H1 (cell line): ENCODE data around the gene CCNL2. TPM values are rescaled to one million over a fixed set of nuclear protein-coding genes. Genes with fewer than 3 reads are reported as not detected.

Source experiments
- EZH2 ChIP-seq: fragments of 200-600 bp; sonication (generic); IDR thresholded peaks from 2 replicates; pipeline ENCODE4 v1.7.1; 2012; ENCODE audit warnings: low read depth, mild to moderate bottlenecking, moderate library complexity, low read length, inconsistent platforms; ENCODE audit not compliant: severe bottlenecking
- KDM1A ChIP-seq: fragments of 200-600, 300-600 bp; sonication (generic); IDR thresholded peaks from 2 replicates; pipeline ENCODE4 v1.7.1; 2016; ENCODE audit warnings: mild to moderate bottlenecking, low read length, borderline replicate concordance
- MAX ChIP-seq: IDR thresholded peaks from 2 replicates; pipeline ENCODE4 v1.6.1; 2012; ENCODE audit warnings: inconsistent platforms
- POLR2A ChIP-seq, 2 experiments: IDR thresholded peaks; 1 replicate in 1 of 2; 2 replicates in 1 of 2; pipeline ENCODE4 v1.6.1; 2011; ENCODE audit warnings: low read depth in 2 of 2, low read length in 2 of 2, mild to moderate bottlenecking in 2 of 2; ENCODE audit errors: control extremely low read depth in 1 of 2
- RBBP5 ChIP-seq: IDR thresholded peaks from 2 replicates; pipeline ENCODE4 v1.7.1; 2012; ENCODE audit warnings: low read depth, mild to moderate bottlenecking, inconsistent platforms, low read length, moderate library complexity, borderline replicate concordance
- RFX5 ChIP-seq: IDR thresholded peaks from 2 replicates; pipeline ENCODE4 v1.6.1; 2011; ENCODE audit warnings: low read depth, low read length, improper control_type of control experiment, borderline replicate concordance
- RNF2 ChIP-seq: fragments of 200-900, 300-1000 bp; sonication (generic); IDR thresholded peaks from 2 replicates; pipeline ENCODE4 v1.7.1; 2016; ENCODE audit warnings: borderline replicate concordance, low read depth, mild to moderate bottlenecking, antibody characterized with exemption, low read length; ENCODE audit not compliant: poor library complexity, severe bottlenecking; ENCODE audit errors: missing control alignments
- SP2 ChIP-seq: IDR thresholded peaks from 2 replicates; pipeline ENCODE4 v1.6.1; 2012; ENCODE audit warnings: mild to moderate bottlenecking, low read length, inconsistent platforms
- SP4 ChIP-seq: IDR thresholded peaks from 2 replicates; pipeline ENCODE4 v1.6.1; 2012; ENCODE audit warnings: low read length, inconsistent platforms
- YY1 ChIP-seq: IDR thresholded peaks from 2 replicates; pipeline ENCODE4 v1.6.1; 2011; ENCODE audit warnings: low read depth, mild to moderate bottlenecking, low read length
- polyA plus RNA-seq, 7 experiments: library from polyadenylated mRNA; depleted of rRNA in 3 of 7; stranded (reverse) in 5 of 7; unstranded in 2 of 7; fragments of >200 nt in 5 of 7; fragments of 200-250 nt in 2 of 7; gene quantifications; 1 replicate in 5 of 7; 2 replicates in 1 of 7; 4 replicates in 1 of 7; pipeline versions ENCODE4 v1.2.1 to v1.2.3, GENCODE V29; 2011 to 2013; ENCODE audit warnings: missing spikeins in 2 of 7, mixed read lengths in 2 of 7
- total RNA-seq: library from RNA; stranded (reverse); fragmentation: NEBNext Ultra II Directional; extraction: Animal tissue kit (Norgen Biotek cat#: 25700); gene quantifications from 2 replicates; pipeline ENCODE4 v1.2.1, GENCODE V29; 2021

CCNL2 gene
- total and polyA plus RNA-seq, 2 of the 8 experiments (the other 6 are each of a cell fraction or from before 2014, with no cell fraction given): 79.8 to 120 TPM

GRCh38 chr1:1432951-1433803, 34.0 kb upstream of the CCNL2 start (continued):
- TF ChIP-seq EZH2: peak; percentile 8
- peak in 1 of 2 experiments; percentile 13; a peak in 1 of 3 replicates for TF ChIP-seq POLR2A (IDR thresholded peaks at IDR 0.05; ENCODE audit: control extremely low read depth in 1 of 2, low read depth in 2 of 2, low read length in 2 of 2)
- no peak for TF ChIP-seq RFX5
- TF ChIP-seq RBBP5: no peak
- no peak for TF ChIP-seq SP4
- no peak for TF ChIP-seq SP2
- TF ChIP-seq MAX: peak; percentile 36; the same call in 1 of the 2 replicates
- no peak for TF ChIP-seq RNF2
- TF ChIP-seq YY1: no peak
- no peak for TF ChIP-seq KDM1A
